Umbilical cord (tissue), 2 donors: ENCODE measurements around the gene FAXC. TPM values are rescaled to one million over a fixed set of nuclear protein-coding genes. Genes with fewer than 3 reads are reported as not detected.
"Not testable (repeated sequence)": the region's sequence is repeated elsewhere in the genome, so short reads cannot be mapped to it uniquely, and the experiment has no call there.

Source experiments
- DNase-seq: peaks from one replicate; pipeline ENCODE4 v3.0.0-alpha.2; 2015; ENCODE audit warnings: low spot score
- total RNA-seq: library from RNA; depleted of rRNA; stranded (reverse); fragments of >200 nt; gene quantifications from one replicate; pipeline ENCODE4 v1.2.3, GENCODE V29; 2014; ENCODE audit warnings: low replicate concordance; ENCODE audit not compliant: insufficient read depth

Gene FAXC
- total RNA-seq, 1 donor from 2014 or later, result 5.3 TPM

- no peak for DNase-seq
Measured at GRCh38 chr6:99341862-99342455, 7.5 kb downstream of the FAXC start.

GRCh38 chr6:99338188-99338587, 11.3 kb downstream of the FAXC start:
- no peak for DNase-seq

- DNase-seq, result not testable (repeated sequence)
Measured at GRCh38 chr6:99335298-99335697, 14.2 kb downstream of the FAXC start.

DNA sequence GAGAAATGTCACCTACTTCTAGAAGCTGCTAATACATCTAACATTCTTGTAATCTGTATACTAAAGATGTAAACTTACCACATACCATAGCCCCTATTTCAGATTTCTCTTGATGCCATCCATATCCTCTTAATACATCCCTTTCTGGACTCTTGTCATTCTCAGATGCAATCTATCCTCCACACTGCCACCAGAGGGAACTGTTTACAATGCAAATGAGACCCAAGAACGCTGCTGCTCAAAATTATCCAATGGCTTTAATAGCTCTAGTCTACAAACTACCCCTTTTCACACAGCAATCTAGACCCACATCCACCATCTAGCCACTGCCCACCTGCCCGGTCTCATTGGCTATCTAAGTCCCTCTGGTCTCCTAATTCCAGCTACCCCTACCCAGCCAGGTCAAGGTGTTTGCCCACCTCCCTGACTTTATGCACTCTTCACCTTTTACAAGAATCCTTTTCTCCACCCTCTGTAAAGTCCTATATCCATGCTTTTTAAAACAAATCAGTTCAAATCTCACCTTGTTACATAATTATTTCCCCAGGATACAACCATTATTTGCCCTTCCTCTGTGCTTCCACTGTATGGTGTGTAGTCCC, 14.8 kb downstream of the FAXC start:
- DNase-seq, result peak; percentile 17

GRCh38 chr6:99333068-99333467, 16.4 kb downstream of the FAXC start:
- DNase-seq, result no peak

GRCh38 chr6:99331531-99331930, 17.9 kb downstream of the FAXC start:
- DNase-seq, result no peak

DNA sequence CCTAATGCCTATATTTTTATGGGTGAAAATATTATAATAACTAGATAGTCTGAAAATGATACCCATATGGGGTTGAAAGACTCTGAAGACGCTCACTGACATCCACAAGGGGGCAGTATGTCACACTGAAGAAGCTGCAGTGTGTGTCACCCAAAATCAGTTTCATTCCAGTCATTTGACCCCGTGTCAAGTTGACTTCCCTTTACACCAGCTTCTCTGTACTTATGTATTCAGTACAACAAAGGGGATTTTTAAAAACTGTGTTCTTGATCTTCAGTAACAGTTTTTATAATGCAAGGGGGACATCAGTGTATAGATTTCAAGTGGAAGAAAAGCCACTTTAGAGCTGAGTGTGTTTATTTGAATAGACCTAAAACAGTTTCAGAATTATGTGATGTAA, 19.3 kb downstream of the FAXC start:
- DNase-seq, result peak; percentile 54

GRCh38 chr6:99324996-99325395, 24.5 kb downstream of the FAXC start:
- no peak for DNase-seq

DNA sequence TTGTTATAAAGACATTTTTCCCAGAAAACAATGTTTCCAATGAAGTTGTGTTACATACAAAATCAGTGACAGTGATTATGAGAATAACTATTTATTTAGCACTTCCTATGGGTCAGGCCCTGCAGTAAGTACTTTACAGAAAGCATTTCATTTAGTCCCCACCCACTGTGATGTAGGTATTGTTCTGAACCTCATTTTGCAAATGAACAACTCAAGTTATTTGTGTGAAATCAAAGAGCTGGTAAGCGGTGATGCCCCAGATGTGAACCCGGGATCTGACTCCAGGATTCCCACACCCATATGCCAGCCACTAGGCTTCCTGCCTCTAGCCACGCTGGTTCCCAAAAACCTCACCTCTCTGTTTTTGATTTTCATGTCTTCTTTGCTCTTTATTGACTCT, 30.9 kb downstream of the FAXC start:
- DNase-seq, result no peak

GRCh38 chr6:99312354-99312753, 37.1 kb downstream of the FAXC start:
- no peak for DNase-seq

- DNase-seq, result no peak
Measured at GRCh38 chr6:99310553-99310952, 38.9 kb downstream of the FAXC start.

DNA sequence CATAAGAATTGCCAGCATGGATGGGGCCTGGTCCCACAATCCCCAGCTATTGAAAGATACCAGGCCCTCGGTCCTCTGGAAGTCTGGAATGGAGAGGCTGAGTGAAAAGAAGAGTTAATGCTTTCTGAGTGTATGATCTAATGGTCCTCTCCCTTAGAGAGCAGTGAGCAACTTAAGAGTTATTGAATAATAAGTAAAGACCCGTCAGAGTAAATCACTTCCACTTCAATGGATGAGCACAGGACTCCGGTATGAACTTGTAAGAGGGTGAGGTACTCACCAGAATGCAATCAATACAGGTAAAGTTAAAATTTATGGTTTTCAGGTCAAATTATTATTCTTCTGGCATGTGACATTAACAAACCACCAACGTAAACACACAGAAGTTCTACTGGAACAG, 39.9 kb downstream of the FAXC start:
- DNase-seq, result no peak

GRCh38 chr6:99308788-99309187, 40.7 kb downstream of the FAXC start:
- no peak for DNase-seq

GRCh38 chr6:99307295-99307907, 42.1 kb downstream of the FAXC start:
- no peak for DNase-seq

DNA sequence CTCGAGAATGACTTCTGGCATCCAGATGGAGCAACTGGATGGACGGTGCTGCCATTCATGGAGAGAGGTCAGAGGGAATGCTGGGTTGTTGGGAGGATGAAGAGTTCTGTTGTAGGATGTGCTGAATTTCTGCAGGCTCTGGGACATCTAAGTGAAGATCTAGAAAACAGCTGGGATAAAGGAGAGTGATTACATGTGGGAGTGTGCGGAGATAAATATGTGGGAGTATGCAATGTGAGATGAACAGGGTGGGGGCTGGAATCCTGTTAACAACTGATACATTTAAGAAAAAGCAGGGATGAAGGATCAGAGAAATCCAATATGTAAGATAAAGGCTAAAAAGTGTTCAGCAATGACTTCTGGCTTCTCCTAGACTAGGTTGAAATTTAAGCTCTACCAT, 43.1 kb downstream of the FAXC start:
- DNase-seq, result peak; percentile 18

DNA sequence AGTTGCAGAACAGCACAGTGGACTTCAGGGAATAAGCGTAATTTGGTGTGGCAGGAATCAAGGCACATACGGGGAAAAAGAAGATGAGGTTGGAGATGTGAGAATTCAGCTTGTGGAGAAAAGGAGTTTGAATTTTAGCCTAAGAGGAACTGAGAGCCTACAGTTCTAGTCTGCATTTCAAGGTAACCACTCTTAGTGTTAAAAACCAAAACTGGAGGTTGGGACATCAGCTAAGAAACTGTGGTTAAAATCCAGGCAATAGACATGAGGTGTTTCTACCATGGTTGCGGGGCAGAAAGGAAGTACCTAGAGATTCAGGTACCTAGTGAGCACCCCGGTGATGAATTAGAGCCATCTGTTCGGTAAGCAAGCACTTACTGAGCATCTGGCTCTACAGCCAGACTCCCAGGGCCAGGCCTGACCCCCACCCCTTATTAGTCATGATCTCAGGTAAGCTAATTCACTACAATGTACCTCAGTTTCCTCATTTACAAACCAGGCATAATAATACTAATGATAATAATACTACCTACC, 44.4 kb downstream of the FAXC start:
- no peak for DNase-seq

DNA sequence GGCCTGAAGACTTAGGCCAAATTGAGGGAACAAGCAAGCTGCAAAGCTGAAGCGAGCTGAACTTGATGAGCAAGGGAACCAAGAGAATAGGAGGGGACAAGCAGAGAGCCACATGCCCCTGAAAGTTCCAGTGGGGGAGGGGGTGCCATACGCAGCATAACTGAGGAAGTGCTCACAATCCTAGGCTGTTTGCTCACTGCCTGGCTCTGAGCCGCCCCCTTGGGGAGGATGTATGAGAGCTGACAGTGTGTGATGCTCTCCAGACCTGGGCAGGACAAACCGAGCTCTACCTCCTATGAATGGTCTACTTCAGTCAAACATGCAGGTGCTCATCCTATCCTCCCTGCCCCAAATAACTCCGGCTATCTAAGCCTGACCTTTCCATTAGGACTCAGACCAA, 52.1 kb downstream of the FAXC start:
- no peak for DNase-seq

DNA sequence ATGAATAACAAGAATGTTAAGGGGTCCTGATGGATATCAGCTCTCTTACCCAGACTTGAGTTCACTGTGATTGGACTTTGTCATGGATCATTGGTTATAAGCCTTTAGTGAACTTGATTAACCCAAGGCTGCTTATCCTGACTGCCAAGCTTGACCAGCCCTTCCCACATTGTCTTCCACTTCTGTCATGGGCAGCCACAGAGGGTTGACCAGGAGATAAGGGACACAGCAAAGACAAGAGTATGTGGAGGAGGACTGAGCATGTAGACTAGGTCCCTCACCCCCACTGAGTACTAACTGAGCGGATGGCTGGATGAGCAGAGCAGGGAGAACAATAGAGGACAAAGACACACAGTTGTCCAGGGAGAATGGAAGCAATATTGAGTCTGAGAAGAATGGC, 52.5 kb downstream of the FAXC start:
- no peak for DNase-seq

DNA sequence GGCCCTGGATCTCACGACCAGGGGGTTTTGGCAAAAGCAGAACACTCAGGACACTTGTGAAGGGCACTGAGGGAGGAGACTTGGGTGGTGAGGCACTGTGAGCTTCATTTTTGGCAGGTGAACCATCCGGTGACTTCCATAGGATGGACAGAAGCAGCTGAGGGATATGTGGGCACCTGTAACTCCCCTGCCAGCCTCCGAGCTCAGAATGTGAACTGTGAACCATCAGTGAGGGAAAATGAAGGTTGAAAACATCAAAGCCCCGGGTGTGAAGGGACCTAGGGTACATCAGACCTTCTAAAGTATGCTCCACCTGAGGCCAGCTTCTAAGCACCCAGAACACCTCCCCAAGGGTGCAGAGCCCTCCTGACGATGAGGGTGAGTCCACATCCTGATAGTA, 53.2 kb downstream of the FAXC start:
- no peak for DNase-seq

GRCh38 chr6:99295276-99295675, 54.2 kb downstream of the FAXC start:
- DNase-seq, result no peak

DNA sequence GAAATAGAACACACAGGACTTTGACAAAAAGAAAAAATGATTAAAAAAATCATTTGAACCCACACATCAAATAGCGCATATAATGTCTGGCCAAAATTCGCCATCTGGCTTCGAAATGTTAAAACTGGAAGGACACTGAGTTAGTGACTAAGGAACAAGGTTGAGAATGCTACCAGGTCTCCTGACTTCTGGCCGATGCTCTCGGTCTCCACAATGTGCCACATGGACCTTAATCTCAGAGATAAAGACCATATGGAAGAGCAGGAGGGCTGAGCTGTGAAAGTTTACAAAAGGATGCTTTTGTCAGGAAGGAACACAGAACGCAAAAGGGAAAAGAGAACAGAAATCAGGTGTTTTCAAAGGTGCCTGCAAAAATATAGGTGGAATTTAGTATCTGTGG, 54.7 kb downstream of the FAXC start:
- no peak for DNase-seq

DNA sequence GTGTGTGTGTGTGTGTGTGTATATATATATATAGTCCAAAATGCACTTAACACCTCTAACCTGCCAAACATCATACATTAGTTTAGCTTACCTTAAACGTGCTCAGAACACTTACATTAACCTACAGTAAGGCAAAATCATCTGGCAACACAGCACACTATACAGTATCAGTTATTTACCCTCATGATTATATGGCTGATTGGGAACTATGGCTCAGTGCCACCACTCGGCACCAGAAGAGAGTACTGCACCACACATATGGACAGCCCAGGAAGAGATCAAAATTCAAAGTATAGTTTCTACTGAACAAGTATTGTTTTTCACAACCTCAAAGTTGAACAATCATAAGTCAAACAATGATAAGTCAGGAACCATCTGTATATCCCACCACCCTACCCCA, 59.8 kb downstream of the FAXC start:
- DNase-seq, result no peak

- DNase-seq, result no peak
Measured at GRCh38 chr6:99288668-99289067, 60.8 kb downstream of the FAXC start.
